Neural cell (in vitro differentiated cells): ENCODE results near the gene DEAF1. TPM values are rescaled to one million over a fixed set of nuclear protein-coding genes. Genes with fewer than 3 reads are reported as not detected.
"Not testable (repeated sequence)": the region's sequence is repeated elsewhere in the genome, so short reads cannot be mapped to it uniquely, and the experiment has no call there.

Source experiments
- H2AFZ ChIP-seq: fragments of 200-600, 300-800 bp; sonication (generic), shearing (Covaris generic); 2 replicates; pipeline ENCODE4 v1.6.0; 2014; ENCODE audit warnings: low read depth, mild to moderate bottlenecking, antibody characterized with exemption, low read length, moderate library complexity
- H3F3A ChIP-seq: fragments of 200-600 bp; shearing (Covaris generic); 2 replicates; pipeline ENCODE4 v1.6.1; 2016; ENCODE audit warnings: mild to moderate bottlenecking, moderate library complexity, mixed read lengths, antibody characterized with exemption, low read length; ENCODE audit not compliant: insufficient read depth, poor library complexity, severe bottlenecking
- H3K27ac ChIP-seq: fragments of 200-600, 300-800 bp; sonication (generic), shearing (Covaris generic); 2 replicates; pipeline ENCODE4 v1.5.1; 2014; ENCODE audit warnings: mild to moderate bottlenecking, low read length, moderate library complexity
- H3K27me3 ChIP-seq: fragments of 300-800, 200-600 bp; sonication (generic), shearing (Covaris generic); 2 replicates; pipeline ENCODE4 v1.6.0; 2014; ENCODE audit warnings: mild to moderate bottlenecking, low read depth, low read length, moderate library complexity; ENCODE audit not compliant: insufficient read depth
- H3K36me3 ChIP-seq: fragments of 300-800, 200-600 bp; sonication (generic), shearing (Covaris generic); 2 replicates; pipeline ENCODE4 v1.5.1; 2014; ENCODE audit warnings: mild to moderate bottlenecking, antibody characterized with exemption, low read length, moderate library complexity; ENCODE audit not compliant: insufficient read depth
- H3K4me2 ChIP-seq: fragments of 300-800, 200-600 bp; sonication (generic), shearing (Covaris generic); 2 replicates; pipeline ENCODE4 v1.6.0; 2014; ENCODE audit warnings: mild to moderate bottlenecking, low read length
- H3K4me3 ChIP-seq: fragments of 300-800, 200-600 bp; sonication (generic), shearing (Covaris generic); 2 replicates; pipeline ENCODE4 v1.5.1; 2014; ENCODE audit warnings: mild to moderate bottlenecking, low read length, moderate library complexity
- H3K79me2 ChIP-seq: fragments of 200-600 bp; shearing (Covaris generic); replicated peaks from 2 replicates; pipeline ENCODE4 v1.6.0; 2014; ENCODE audit warnings: mild to moderate bottlenecking, low read length, moderate library complexity; ENCODE audit not compliant: insufficient read depth
- H3K9ac ChIP-seq: fragments of 300-800, 200-600 bp; sonication (generic), shearing (Covaris generic); 2 replicates; pipeline ENCODE4 v1.6.1; 2016; ENCODE audit warnings: mild to moderate bottlenecking, low read length, mixed read lengths
- H3K9me2 ChIP-seq: fragments of 200-600 bp; shearing (Covaris generic); 2 replicates; pipeline ENCODE4 v1.6.1; 2016; ENCODE audit warnings: mild to moderate bottlenecking, low read length, mixed read lengths; ENCODE audit not compliant: insufficient read depth
- H3K9me3 ChIP-seq: fragments of 200-600, 300-800 bp; sonication (generic), shearing (Covaris generic); 2 replicates; pipeline ENCODE4 v1.6.1; 2016; ENCODE audit warnings: mild to moderate bottlenecking, mixed run types, low read length, moderate library complexity, mixed read lengths
- H4K20me1 ChIP-seq: fragments of 200-600 bp; shearing (Covaris generic); 2 replicates; pipeline ENCODE4 v1.6.1; 2016; ENCODE audit warnings: mild to moderate bottlenecking, mixed run types; ENCODE audit not compliant: insufficient read depth
- CTCF ChIP-seq: fragments of 450-650 bp; IDR thresholded peaks from 2 replicates; pipeline ENCODE4 v1.5.1; 2014; ENCODE audit warnings: antibody characterized with exemption, mild to moderate bottlenecking, moderate library complexity; ENCODE audit not compliant: poor library complexity, severe bottlenecking
- EP300 ChIP-seq: fragments of 450-650 bp; conservative IDR thresholded peaks from 2 replicates; pipeline ENCODE4 v1.6.1; 2014; ENCODE audit warnings: antibody characterized with exemption, mild to moderate bottlenecking, moderate library complexity; ENCODE audit not compliant: poor library complexity, severe bottlenecking
- EZH2 ChIP-seq: fragments of 200-600, 300-800 bp; shearing (Covaris generic), sonication (generic); IDR thresholded peaks from 2 replicates; pipeline ENCODE4 v1.6.1; 2014; ENCODE audit warnings: antibody characterized with exemption, low read length, borderline replicate concordance, mild to moderate bottlenecking; ENCODE audit not compliant: insufficient read depth, poor library complexity, severe bottlenecking
- MXI1 ChIP-seq: fragments of 450-650 bp; conservative IDR thresholded peaks from 2 replicates; pipeline ENCODE4 v1.6.1; 2014; ENCODE audit warnings: antibody characterized with exemption, mild to moderate bottlenecking; ENCODE audit not compliant: poor library complexity, severe bottlenecking
- POLR2AphosphoS5 ChIP-seq: IDR thresholded peaks from 2 replicates; pipeline ENCODE4 v1.6.1; 2012
- RAD21 ChIP-seq: fragments of 450-650 bp; conservative IDR thresholded peaks from 2 replicates; pipeline ENCODE4 v1.6.1; 2014; ENCODE audit warnings: antibody characterized with exemption, mild to moderate bottlenecking, moderate library complexity
- REST ChIP-seq: IDR thresholded peaks from 2 replicates; pipeline ENCODE4 v1.6.1; 2012; ENCODE audit warnings: borderline replicate concordance
- SMC3 ChIP-seq: fragments of 450-650 bp; conservative IDR thresholded peaks from 2 replicates; pipeline ENCODE4 v1.6.1; 2014; ENCODE audit warnings: antibody characterized with exemption, mild to moderate bottlenecking, moderate library complexity; ENCODE audit not compliant: poor library complexity
- TAF1 ChIP-seq: IDR thresholded peaks from 2 replicates; pipeline ENCODE4 v1.6.1; 2012; ENCODE audit warnings: low read depth
- polyA plus RNA-seq: library from polyadenylated mRNA; depleted of rRNA; stranded (reverse); fragments of >200 nt; gene quantifications from 2 replicates; pipeline ENCODE4 v1.2.3, GENCODE V29; 2014

DEAF1 gene
- polyA plus RNA-seq, 1 donor from 2014 or later: 87.6 TPM

- Histone ChIP-seq H3K4me2 (no peak overlapping the region), H3K4me3 (no peak overlapping the region), H3K9me2 (no peaks in the 10 kb centered on the region), H3K36me3 (no peaks in the 10 kb centered on the region), H3K27me3 (no peaks in the 10 kb centered on the region), H3K79me2 (no peaks in the 10 kb centered on the region), H3F3A (no peaks in the 10 kb centered on the region), H3K9ac (no peak overlapping the region), H4K20me1 (no peaks in the 10 kb centered on the region), H3K27ac (no peak overlapping the region), H3K9me3 (no peaks in the 10 kb centered on the region), H2AFZ (no peak overlapping the region)
- TF ChIP-seq CTCF: no peak
- TF ChIP-seq EP300: no peak
- no peak for TF ChIP-seq MXI1
- TF ChIP-seq RAD21: no peak
- no peak for TF ChIP-seq REST
- no peak for TF ChIP-seq SMC3
- TF ChIP-seq TAF1: no peak
- no peak for TF ChIP-seq POLR2AphosphoS5
- TF ChIP-seq EZH2: no peak
Measured at GRCh38 chr11:655036-655726, 39.8 kb downstream of the DEAF1 start.

- not testable (repeated sequence) for H3K4me3 ChIP-seq, H3K9me3 ChIP-seq, H3K36me3 ChIP-seq
Measured at GRCh38 chr11:654444-654843, 40.6 kb downstream of the DEAF1 start.

GRCh38 chr11:653837-654236, 41.2 kb downstream of the DEAF1 start:
- Histone ChIP-seq H2AFZ (no peak overlapping the region), H3K27me3 (no peaks in the 10 kb centered on the region), H3K36me3 (no peaks in the 10 kb centered on the region), H3K79me2 (no peaks in the 10 kb centered on the region), H3K4me3 (no peak overlapping the region), H4K20me1 (no peaks in the 10 kb centered on the region), H3K9ac (no peak overlapping the region), H3K27ac (no peak overlapping the region), H3K9me3 (no peaks in the 10 kb centered on the region), H3K9me2 (no peaks in the 10 kb centered on the region), H3F3A (no peaks in the 10 kb centered on the region), H3K4me2 (no peak overlapping the region)
- TF ChIP-seq MXI1 (no peak), RAD21 (no peak), EP300 (no peak), REST (no peak), SMC3 (no peak), CTCF (no peak), POLR2AphosphoS5 (no peak), EZH2 (no peak), TAF1 (no peak)

More at GRCh38 chr11:654444-654843, 40.6 kb downstream of the DEAF1 start:
- not testable (repeated sequence) for H3K9ac ChIP-seq, H3K27me3 ChIP-seq, H3K27ac ChIP-seq, H3K4me2 ChIP-seq, H3K79me2 ChIP-seq, H3K9me2 ChIP-seq, H3F3A ChIP-seq, H2AFZ ChIP-seq, H4K20me1 ChIP-seq
